ENCODE measurements around the gene EZR.

Gene EZR

DNA sequence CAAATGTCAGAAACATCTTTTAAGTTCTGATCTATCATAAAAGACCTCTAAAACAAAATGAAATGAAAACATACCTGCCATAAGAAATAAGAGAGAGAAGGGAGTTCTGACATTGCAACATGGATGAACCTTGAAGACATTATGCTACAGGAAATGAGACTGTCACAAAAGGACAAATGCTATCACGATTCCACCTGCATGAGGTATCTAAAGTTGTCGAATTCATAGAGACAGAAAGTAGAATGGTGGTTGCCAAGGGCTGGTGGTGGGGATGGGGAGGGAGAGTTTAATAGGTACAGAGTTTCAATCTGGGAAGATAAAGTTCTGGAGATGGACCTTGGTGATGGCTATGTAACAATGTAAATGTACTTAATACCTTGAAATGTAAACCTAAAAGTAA lies 3.3 kb downstream of the EZR start:
- TF ChIP-seq SIN3A (IDR thresholded peaks at IDR 0.05; ENCODE audit: borderline replicate concordance, insufficient read depth, low read length): no peak
- TF ChIP-seq, protein P1, sequence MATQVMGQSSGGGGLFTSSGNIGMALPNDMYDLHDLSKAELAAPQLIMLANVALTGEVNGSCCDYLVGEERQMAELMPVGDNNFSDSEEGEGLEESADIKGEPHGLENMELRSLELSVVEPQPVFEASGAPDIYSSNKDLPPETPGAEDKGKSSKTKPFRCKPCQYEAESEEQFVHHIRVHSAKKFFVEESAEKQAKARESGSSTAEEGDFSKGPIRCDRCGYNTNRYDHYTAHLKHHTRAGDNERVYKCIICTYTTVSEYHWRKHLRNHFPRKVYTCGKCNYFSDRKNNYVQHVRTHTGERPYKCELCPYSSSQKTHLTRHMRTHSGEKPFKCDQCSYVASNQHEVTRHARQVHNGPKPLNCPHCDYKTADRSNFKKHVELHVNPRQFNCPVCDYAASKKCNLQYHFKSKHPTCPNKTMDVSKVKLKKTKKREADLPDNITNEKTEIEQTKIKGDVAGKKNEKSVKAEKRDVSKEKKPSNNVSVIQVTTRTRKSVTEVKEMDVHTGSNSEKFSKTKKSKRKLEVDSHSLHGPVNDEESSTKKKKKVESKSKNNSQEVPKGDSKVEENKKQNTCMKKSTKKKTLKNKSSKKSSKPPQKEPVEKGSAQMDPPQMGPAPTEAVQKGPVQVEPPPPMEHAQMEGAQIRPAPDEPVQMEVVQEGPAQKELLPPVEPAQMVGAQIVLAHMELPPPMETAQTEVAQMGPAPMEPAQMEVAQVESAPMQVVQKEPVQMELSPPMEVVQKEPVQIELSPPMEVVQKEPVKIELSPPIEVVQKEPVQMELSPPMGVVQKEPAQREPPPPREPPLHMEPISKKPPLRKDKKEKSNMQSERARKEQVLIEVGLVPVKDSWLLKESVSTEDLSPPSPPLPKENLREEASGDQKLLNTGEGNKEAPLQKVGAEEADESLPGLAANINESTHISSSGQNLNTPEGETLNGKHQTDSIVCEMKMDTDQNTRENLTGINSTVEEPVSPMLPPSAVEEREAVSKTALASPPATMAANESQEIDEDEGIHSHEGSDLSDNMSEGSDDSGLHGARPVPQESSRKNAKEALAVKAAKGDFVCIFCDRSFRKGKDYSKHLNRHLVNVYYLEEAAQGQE (IDR thresholded peaks at IDR 0.05; ENCODE audit: insufficient read depth in 1 of 2, low read depth in 2 of 2, low read length in 2 of 2): no peak
- TF ChIP-seq FOXP2 (optimal IDR thresholded peaks at IDR 0.05; ENCODE audit: borderline replicate concordance, extremely low read depth, extremely low read length, insufficient read depth): no peak
- no peak for TF ChIP-seq POLR2AphosphoS5 (IDR thresholded peaks at IDR 0.05; ENCODE audit: low read depth, low read length)
- no peak for TF ChIP-seq TAF1 (IDR thresholded peaks at IDR 0.05; ENCODE audit: borderline replicate concordance, insufficient read depth, low read length)

DNA sequence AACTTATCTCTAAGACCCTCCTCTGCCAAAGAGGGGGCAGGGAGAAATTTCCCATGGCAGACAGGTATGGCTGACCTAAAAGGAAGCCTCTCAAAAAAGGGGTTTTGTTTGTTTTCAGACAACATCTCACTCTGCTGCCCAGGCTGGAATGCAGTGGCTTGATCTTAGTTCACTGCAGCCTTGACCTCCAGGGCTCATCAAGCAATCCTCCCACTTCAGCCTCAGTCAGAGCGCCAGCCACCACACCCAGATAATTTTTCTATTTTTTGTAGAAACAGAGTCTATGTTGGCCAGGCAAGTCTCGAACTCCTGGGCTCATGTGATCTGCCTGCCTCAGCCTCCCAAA lies 3.8 kb downstream of the EZR start:
- no peak for TF ChIP-seq POLR2AphosphoS5 (IDR thresholded peaks at IDR 0.05; ENCODE audit: low read depth, low read length)
- no peak for TF ChIP-seq TAF1 (IDR thresholded peaks at IDR 0.05; ENCODE audit: borderline replicate concordance, insufficient read depth, low read length)
- no peak for TF ChIP-seq FOXP2 (optimal IDR thresholded peaks at IDR 0.05; ENCODE audit: borderline replicate concordance, extremely low read depth, extremely low read length, insufficient read depth)
- TF ChIP-seq SIN3A (IDR thresholded peaks at IDR 0.05; ENCODE audit: borderline replicate concordance, insufficient read depth, low read length): no peak
- TF ChIP-seq, protein P1 (IDR thresholded peaks at IDR 0.05; ENCODE audit: insufficient read depth in 1 of 2, low read depth in 2 of 2, low read length in 2 of 2): no peak

DNA sequence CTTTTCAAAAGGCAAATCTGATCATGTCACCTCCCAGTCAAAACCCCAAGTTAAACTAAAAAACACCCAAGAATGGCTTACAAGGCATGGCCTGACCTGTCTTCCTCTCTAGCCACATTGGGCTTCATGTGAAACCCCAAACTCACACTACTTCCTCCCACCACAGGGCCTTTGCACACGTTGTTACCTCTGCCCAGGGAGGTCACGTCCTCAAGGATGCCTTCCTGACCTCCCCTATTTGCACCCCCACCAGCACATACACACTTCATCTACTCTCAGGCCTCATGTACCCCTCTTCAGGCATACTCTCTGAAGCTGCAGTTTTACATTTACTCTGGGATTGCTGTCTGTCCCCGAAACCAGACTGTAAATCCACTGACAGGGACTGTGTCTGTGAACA lies 6.1 kb downstream of the EZR start:
- TF ChIP-seq FOXP2 (optimal IDR thresholded peaks at IDR 0.05; ENCODE audit: borderline replicate concordance, extremely low read depth, extremely low read length, insufficient read depth) (no peak), POLR2AphosphoS5 (IDR thresholded peaks at IDR 0.05; ENCODE audit: low read depth, low read length) (no peak), SIN3A (IDR thresholded peaks at IDR 0.05; ENCODE audit: borderline replicate concordance, insufficient read depth, low read length) (no peak), TAF1 (IDR thresholded peaks at IDR 0.05; ENCODE audit: borderline replicate concordance, insufficient read depth, low read length) (no peak)
- TF ChIP-seq, protein P1 (IDR thresholded peaks at IDR 0.05; ENCODE audit: insufficient read depth in 1 of 2, low read depth in 2 of 2, low read length in 2 of 2): no peak

DNA sequence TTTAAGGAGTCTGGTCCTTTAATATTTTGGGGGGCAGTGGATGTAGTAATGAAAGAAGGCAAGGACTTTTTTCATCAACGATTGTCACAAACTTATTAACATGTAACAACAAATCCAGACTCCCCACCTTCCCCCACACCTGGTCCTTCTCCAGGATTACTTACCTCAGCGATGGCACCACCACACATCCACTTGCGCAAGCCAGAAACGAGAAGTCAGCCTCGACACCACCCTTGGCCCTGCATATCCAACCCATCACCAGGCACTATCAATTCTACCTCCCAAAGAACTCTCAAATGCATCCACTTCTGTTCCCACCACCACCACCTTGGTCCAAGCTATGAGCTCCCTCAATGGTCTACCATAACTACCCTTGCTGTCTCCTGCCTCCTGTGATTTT lies 6.6 kb downstream of the EZR start:
- TF ChIP-seq, protein P1 (IDR thresholded peaks at IDR 0.05; ENCODE audit: insufficient read depth in 1 of 2, low read depth in 2 of 2, low read length in 2 of 2): no peak
- TF ChIP-seq TAF1 (IDR thresholded peaks at IDR 0.05; ENCODE audit: borderline replicate concordance, insufficient read depth, low read length) (no peak), FOXP2 (optimal IDR thresholded peaks at IDR 0.05; ENCODE audit: borderline replicate concordance, extremely low read depth, extremely low read length, insufficient read depth) (no peak), POLR2AphosphoS5 (IDR thresholded peaks at IDR 0.05; ENCODE audit: low read depth, low read length) (no peak), SIN3A (IDR thresholded peaks at IDR 0.05; ENCODE audit: borderline replicate concordance, insufficient read depth, low read length) (no peak)
